GM08714 (cell line): ENCODE results near the gene CEBPG.
A peak's percentile ranks its signal among the peaks of the same experiment; 100 is the strongest.

ENCODE experiments used
- H3K4me3 ChIP-seq: fragments of 200-500 bp; sonication (Bioruptor generic); 2 replicates; pipeline ENCODE4 v1.5.1; 2014; ENCODE audit warnings: mild to moderate bottlenecking, low read length, inconsistent platforms
- ZNF274 ChIP-seq: IDR thresholded peaks from 2 replicates; pipeline ENCODE4 v1.6.1; 2012; ENCODE audit warnings: mild to moderate bottlenecking, low read depth, low read length

Gene CEBPG

DNA sequence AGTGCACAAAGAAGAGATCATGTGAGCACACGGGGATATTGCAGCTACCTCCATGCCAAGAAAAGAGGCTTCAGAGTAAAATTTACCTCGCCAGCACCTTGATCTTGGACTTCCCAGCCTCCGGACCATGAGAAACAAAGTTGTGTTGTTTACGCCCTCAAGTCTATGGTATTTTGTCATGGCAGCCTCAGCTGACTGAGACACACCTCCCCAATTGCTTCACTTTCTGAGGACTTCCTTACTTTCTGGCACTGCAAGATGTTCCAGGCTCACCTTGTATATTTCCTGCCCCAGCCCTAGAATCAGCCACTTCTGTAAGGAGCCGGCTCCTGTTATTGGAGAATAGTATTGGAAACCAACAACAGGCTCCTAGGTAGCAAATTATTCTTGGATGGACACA is 6.6 kb upstream of the CEBPG start:
- H3K4me3 ChIP-seq = no peak overlapping the region
- TF ChIP-seq ZNF274 = no peak

DNA sequence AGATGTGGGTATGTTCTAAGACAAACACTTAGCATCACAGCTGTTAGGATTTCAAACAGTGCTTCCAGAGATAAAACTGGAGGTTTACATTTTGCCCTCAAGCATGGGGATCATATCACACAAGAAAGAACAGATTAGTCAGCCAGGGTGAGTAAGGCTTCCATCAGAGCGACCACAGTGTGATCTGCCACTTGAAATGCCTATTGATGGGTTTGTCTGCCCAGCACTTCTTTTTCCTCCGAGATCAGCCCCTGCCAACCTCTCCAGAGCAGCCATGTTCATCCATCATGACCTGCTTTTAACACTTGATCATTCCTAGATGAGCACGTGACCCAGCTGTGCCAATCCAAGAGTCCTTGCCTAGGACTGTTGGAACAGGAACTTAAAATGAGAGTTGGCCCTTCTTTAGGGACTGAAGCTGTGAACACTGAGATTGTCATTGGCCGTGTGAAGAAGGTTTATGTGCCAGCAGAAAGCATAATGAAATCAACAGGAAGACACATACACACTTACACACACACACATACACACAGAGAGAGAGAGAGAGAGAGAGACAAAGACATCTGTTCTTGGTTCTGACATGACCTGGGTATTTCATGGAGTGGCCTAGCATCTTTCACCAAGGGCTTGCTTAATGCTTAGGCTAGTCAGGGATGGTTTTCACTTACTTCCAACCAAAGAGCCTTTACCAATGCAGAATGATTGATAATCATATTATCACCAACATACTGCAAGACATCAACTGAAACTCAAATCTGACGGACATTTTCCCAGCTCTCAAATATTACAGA is 5.2 kb upstream of the CEBPG start:
- no peak overlapping the region for H3K4me3 ChIP-seq
- TF ChIP-seq ZNF274 = no peak

DNA sequence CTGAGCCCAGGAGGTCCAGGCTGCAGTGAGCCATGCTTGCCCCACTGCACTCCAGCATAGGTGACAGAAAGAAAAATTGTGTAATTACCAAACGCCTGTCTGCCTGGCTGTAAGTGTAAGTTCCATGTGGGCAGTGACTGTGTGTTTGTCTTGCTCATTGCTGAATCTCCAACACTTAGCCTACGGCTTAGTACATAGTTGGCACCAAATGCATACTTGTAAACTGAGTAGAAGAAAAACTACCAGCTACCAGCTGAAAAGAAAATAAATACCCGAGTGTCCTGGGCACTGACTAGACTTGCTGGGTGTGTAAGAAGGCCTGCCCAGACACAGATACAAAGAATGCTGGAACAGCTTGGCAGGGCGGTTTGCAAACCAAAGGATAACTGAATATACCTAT is 2.7 kb upstream of the CEBPG start:
- no peak overlapping the region for H3K4me3 ChIP-seq
- TF ChIP-seq ZNF274 = no peak

DNA sequence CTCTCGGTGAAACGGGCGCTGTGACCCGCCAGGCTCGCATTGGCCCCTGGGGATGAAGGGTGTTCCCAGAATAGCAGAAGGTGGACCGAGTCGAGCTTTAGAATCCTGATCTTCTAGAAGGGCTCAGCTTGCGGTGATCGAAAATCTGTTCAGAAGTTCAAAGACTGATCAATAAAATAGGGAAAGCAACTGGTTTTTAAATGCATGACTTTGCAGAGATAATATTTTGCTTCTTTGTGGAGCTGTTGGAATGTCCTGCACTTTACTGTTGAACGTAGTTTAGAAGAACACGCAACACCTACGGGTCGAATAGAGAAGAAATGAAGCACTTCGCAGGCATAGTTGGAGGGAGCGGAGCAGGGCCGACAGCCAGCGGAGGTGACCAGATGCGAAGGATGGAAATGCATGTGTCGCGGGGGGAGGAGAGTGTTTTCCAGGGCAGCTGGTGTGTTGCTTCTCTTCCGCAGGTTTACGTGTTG is 766 bp downstream of the CEBPG start:
- peak overlapping the region; percentile 94 for H3K4me3 ChIP-seq
- TF ChIP-seq ZNF274 = no peak

DNA sequence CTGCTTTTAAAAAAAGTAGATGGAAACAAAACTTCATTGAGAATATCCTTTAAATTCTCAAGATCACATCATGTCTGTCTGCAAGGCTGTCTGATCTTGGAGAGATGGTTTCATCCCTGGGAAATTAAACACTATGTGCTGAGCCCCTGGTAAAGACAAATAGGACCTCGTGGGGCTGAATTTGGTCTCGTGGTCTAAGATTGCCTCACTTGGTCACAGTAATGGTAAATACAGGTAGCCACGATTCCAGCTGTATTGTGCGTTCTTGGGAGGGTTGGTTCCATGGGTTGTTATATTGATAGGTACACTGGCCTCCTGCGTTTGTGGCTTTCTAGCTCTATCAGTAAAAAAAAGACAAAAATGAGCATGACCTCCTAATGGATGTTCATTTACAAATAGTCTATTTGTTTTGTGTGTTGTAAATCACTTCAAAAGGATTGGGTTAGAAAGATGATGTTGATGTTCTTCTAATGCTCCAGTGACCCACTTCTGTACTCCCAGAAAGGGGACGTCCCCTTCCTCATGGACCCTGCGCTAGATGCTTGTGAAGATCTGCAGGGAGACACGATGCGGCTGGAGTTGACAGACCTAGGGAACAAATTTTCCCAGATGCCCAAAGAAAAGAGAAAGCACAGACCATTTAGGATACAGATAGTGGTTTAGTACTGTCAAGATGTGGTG is 1.8 kb downstream of the CEBPG start:
- H3K4me3 ChIP-seq = peak overlapping the region; percentile 94; the same call in 1 of the 2 replicates
- no peak for TF ChIP-seq ZNF274

DNA sequence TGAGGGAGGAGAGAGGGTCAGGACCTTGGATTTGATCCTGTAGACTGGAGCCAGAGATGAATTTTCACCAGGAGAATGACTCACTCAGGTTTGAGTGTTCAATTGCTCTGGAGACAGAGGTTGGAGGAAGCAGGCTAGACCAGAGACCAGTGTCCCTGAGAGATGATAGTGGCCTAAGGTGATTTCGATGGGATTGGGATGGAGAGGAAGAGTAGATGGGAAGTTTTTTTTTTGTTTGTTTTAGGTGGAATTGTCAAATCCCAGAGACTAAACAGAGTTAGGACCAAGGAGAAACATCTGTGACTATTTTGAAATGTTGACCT is 2.3 kb downstream of the CEBPG start:
- TF ChIP-seq ZNF274 = no peak
- H3K4me3 ChIP-seq = no peak overlapping the region

DNA sequence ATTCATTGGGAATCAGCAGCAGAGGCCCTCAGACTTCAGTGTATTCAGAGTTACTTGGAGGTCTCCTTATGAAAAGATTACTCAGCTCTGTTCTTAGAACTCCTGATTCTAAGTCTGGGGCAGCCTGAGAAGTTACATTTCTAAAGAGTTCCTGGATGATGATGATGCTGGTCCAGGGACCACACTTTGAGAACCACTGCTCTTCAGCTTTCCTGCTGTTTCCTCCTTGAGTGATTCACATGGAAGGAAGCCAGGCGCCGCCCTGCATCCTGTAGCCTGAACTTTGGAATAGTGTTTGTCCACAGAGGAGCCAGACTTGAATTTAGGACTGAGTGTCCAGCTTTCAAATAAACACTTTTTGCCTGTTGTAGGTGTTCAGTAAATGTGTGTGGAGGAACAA is 2.9 kb downstream of the CEBPG start:
- no peak for TF ChIP-seq ZNF274

DNA sequence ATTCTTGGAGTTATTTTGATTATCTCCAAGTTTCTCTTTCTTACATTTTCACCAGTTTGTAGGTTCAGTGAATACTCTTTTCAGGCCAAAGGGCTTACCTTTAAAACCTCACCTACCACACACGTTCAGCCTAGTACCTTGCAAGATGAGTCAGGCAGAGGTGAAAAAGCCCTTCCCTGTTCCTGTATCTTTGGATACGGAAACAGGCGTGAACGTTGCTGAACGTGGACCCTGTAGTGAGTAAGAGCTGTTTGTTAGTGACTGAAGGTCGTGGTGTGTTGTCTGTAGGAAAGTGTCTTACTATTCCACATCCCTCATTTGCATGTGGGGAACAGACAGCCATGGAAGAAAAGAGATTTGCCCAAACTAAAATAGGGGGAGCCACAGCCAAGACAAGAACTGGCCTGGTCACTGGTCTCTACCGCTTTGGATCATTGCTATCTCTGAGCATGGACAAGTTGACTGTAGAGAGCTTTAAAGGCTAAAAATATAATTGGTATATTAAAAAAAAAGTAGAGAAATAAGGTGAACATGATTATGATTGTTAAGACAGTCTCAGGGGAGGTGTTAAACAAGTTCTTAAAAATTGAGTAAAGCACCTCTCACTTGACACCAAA is 3.5 kb downstream of the CEBPG start:
- TF ChIP-seq ZNF274 = no peak
- H3K4me3 ChIP-seq = no peak overlapping the region

More for the DNA sequence above, 2.9 kb downstream of the CEBPG start:
- no peak overlapping the region for H3K4me3 ChIP-seq

DNA sequence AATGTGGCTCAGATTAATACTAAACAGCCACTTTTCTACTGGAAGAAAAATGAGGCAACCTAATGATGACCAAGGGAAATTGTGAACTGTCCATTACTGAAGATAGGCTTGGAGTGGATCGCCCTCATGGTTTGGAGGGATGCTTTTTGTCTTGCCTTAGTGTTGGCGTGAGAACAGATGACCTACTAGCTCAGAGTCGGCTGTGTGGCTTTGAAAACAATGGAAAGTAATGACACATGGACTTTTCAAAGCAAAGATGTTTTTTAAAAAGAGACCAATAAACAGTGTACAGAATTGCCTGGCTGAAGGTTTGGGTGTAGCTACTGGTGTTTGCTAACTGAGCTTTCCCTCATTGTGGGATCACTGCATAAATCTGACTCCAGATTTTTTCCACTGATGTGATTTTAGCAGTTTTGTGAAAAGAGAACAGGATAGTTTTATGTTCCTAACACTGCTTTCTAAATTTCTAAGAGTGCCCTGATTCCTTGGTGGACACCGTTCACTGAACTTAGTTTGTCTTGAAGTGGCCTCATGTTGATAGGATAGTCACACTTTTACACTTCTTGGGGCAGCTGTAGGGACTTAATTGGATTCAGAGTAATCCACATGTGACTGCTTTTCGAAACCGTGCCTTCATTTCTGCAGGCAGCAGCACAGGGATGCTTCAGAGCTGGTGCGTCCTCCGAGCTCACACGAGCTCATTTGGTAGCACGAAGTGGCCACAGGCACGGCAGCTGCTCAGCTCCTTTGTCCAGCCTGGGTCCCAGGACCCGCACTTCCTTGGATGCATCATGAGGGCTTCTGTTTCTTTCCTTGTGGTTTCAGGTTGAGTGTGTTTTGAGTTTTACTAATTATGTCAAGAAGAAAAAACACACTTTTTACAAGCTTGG is 4.3 kb downstream of the CEBPG start:
- no peak overlapping the region for H3K4me3 ChIP-seq
- no peak for TF ChIP-seq ZNF274

DNA sequence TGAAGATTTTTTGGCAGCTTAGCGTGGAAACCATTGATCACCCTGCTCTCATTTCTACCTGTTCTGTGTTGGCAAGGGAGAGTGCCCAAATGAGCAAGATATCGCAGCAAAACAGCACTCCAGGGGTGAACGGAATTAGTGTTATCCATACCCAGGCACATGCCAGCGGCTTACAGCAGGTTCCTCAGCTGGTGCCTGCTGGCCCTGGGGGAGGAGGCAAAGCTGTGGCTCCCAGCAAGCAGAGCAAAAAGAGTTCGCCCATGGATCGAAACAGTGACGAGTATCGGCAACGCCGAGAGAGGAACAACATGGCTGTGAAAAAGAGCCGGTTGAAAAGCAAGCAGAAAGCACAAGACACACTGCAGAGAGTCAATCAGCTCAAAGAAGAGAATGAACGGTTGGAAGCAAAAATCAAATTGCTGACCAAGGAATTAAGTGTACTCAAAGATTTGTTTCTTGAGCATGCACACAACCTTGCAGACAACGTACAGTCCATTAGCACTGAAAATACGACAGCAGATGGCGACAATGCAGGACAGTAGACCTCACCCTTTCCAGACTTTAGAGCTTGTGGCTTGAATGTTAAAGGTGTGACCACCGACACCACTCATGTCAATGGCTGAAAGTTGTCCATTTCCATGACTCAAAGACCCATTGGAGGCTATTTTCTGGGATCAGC is 5.8 kb downstream of the CEBPG start:
- no peak overlapping the region for H3K4me3 ChIP-seq
- no peak for TF ChIP-seq ZNF274

DNA sequence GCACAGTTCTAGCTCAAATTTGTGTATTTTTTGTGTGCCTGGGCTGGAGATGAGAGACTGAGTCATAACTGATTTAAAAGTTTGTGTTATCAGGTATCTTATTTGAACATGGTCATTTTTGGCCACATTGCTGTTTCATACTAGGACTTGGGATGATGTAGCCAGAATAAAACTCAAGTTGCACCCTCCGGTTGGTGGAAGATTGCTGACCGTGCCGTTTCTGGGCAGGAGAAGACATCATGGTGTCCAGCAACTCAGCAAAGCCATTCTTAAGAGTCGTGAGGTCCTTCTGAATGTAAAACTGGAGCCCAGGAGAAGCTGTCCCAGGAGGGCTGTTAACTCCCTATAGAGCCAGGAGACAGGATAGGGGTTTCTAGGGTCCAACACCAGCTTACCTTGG is 7.6 kb downstream of the CEBPG start:
- no peak for TF ChIP-seq ZNF274

DNA sequence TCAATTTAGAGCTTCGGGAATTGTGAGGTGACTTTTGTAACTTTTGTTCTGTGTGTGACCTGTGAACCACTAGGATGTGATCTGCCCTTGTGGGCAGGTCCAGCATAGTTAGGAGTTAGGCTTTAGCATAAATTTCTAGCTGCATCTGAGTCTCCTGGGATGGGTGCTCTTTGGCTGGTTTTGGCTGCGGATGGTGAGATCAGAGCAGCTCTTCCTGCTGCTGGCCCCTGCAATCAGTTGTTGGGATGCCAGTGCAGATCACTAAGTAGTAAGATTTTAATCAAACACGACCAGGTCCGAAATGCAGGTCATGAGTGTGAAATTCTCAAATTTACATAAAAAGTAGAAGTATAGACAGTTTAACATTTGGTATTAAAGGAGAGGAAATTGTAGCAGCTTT is 8.5 kb downstream of the CEBPG start:
- TF ChIP-seq ZNF274 = no peak

More for the DNA sequence above, 7.6 kb downstream of the CEBPG start:
- no peak overlapping the region for H3K4me3 ChIP-seq

DNA sequence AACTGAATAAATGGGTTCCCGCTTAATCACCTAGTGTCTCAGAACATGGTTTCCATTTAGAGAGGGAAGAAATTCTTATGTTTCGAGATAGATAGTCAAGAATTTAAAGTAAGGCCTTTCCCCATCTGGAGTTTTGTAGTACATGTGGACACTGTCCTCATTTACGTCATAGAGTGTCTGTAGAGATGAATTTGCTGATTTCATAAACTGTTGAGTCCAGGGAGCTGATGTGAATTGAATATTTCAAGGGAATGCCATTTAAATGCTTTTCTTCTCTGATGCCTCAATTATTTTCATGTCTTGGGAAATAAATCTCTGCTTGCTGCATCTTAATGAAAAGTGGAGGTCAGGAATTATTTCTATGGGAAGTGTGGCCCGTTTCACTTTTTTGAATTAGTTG is 9.5 kb downstream of the CEBPG start:
- H3K4me3 ChIP-seq = no peak overlapping the region
- TF ChIP-seq ZNF274 = no peak

More for the DNA sequence above, 8.5 kb downstream of the CEBPG start:
- no peak overlapping the region for H3K4me3 ChIP-seq
